HEK293T (cell line): Measurements from ENCODE around the gene MYOM3.

Experiments used
- ELF4 ChIP-seq: fragments of 450-650 bp; IDR thresholded peaks from 2 replicates; pipeline ENCODE4 v1.6.1; 2017; ENCODE audit warnings: antibody characterized with exemption
- FOXM1 ChIP-seq: fragments of 450-650 bp; IDR thresholded peaks from 2 replicates; pipeline ENCODE4 v1.6.1; 2017; ENCODE audit warnings: mild to moderate bottlenecking, borderline replicate concordance
- SUZ12 ChIP-seq: fragments of 450-650 bp; IDR thresholded peaks from 2 replicates; pipeline ENCODE4 v1.6.1; 2016; ENCODE audit warnings: mild to moderate bottlenecking
- TARDBP ChIP-seq: fragments of 450-650 bp; IDR thresholded peaks from 2 replicates; pipeline ENCODE4 v1.6.1; 2016
- ZNF384 ChIP-seq: fragments of 450-650 bp; IDR thresholded peaks from 2 replicates; pipeline ENCODE4 v1.6.1; 2016
- TF ChIP-seq, protein P1 (sequence below): fragments of 450-650 bp; IDR thresholded peaks from 2 replicates; pipeline ENCODE4 v1.6.1; 2016

DNA sequence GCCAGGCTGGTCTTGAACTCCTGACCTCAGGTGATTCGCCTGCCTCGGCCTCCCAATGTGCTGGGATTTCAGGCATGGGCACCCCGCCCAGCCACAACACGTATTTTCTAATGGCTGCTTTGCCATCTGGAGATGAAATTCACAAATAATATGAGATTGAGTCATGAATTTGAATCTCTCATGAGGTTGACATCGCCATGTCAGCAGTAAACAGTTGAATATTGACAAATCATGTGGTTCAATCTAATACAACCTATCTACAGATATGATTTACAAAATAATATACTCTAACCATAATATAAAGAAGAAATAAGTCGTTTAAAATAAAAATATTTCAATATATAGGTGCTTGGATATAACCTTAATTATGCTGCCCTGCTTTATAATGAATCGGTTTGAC is 42.1 kb downstream of the MYOM3 start:
- no peak for TF ChIP-seq ELF4
- no peak for TF ChIP-seq SUZ12
- TF ChIP-seq, protein P1, sequence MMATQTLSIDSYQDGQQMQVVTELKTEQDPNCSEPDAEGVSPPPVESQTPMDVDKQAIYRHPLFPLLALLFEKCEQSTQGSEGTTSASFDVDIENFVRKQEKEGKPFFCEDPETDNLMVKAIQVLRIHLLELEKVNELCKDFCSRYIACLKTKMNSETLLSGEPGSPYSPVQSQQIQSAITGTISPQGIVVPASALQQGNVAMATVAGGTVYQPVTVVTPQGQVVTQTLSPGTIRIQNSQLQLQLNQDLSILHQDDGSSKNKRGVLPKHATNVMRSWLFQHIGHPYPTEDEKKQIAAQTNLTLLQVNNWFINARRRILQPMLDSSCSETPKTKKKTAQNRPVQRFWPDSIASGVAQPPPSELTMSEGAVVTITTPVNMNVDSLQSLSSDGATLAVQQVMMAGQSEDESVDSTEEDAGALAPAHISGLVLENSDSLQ = no peak
- no peak for TF ChIP-seq TARDBP
- TF ChIP-seq ZNF384 = no peak
- TF ChIP-seq FOXM1 = no peak
